Measurements from ENCODE around the gene CEP120.
"Not testable (repeated sequence)": the region's sequence is repeated elsewhere in the genome, so short reads cannot be mapped to it uniquely, and the experiment has no call there.

CEP120 gene

GRCh38 chr5:123438244-123438643 lies 15.0 kb upstream of the CEP120 start:
- no peak for DNase-seq

GRCh38 chr5:123436201-123436600 lies 13.0 kb upstream of the CEP120 start:
- no peak for DNase-seq

GRCh38 chr5:123434796-123435195 lies 11.6 kb upstream of the CEP120 start:
- DNase-seq = no peak

- DNase-seq = no peak
Observed at GRCh38 chr5:123433596-123433995, 10.4 kb upstream of the CEP120 start.

GRCh38 chr5:123430441-123430840 lies 7.2 kb upstream of the CEP120 start:
- not testable (repeated sequence) for DNase-seq

- peak; percentile 91 for DNase-seq
Observed at GRCh38 chr5:123429993-123430392, 6.8 kb upstream of the CEP120 start.

GRCh38 chr5:123429221-123429954 lies 6.2 kb upstream of the CEP120 start:
- peak; percentile 7 for DNase-seq

GRCh38 chr5:123428521-123429220 lies 5.5 kb upstream of the CEP120 start:
- DNase-seq = peak; percentile 37

- no peak for DNase-seq
Observed at GRCh38 chr5:123427281-123427680, 4.1 kb upstream of the CEP120 start.

GRCh38 chr5:123425431-123425830 lies 2.2 kb upstream of the CEP120 start:
- DNase-seq = no peak

- no peak for DNase-seq
Observed at GRCh38 chr5:123422433-123423277, 548 bp downstream of the CEP120 start.

- DNase-seq = no peak
Observed at GRCh38 chr5:123421773-123422172, 1.4 kb downstream of the CEP120 start.

- no peak for DNase-seq
Observed at GRCh38 chr5:123414974-123415373, 8.2 kb downstream of the CEP120 start.

GRCh38 chr5:123412206-123412605 lies 11.0 kb downstream of the CEP120 start:
- DNase-seq = no peak

- DNase-seq = not testable (repeated sequence)
Observed at GRCh38 chr5:123401999-123402398, 21.2 kb downstream of the CEP120 start.

GRCh38 chr5:123401320-123401719 lies 21.9 kb downstream of the CEP120 start:
- no peak for DNase-seq

- DNase-seq = not testable (repeated sequence)
Observed at GRCh38 chr5:123400870-123401291, 22.3 kb downstream of the CEP120 start.

- DNase-seq = no peak
Observed at GRCh38 chr5:123398058-123398733, 25.0 kb downstream of the CEP120 start.

- DNase-seq = no peak
Observed at GRCh38 chr5:123397538-123397937, 25.7 kb downstream of the CEP120 start.

- no peak for DNase-seq
Observed at GRCh38 chr5:123391009-123391408, 32.2 kb downstream of the CEP120 start.

GRCh38 chr5:123389794-123390193 lies 33.4 kb downstream of the CEP120 start:
- no peak for DNase-seq

- DNase-seq = no peak
Observed at GRCh38 chr5:123387313-123387712, 35.9 kb downstream of the CEP120 start.

GRCh38 chr5:123382252-123382651 lies 41.0 kb downstream of the CEP120 start:
- DNase-seq = no peak
